8988T (cell line): ENCODE data around the gene HAUS2.
"Not testable (repeated sequence)": the region's sequence is repeated elsewhere in the genome, so short reads cannot be mapped to it uniquely, and the experiment has no call there.

Experiments used
- DNase-seq: peaks from one replicate; pipeline ENCODE4 v3.0.0; 2011

The HAUS2 gene

GRCh38 chr15:42576040-42576594, 27.5 kb downstream of the HAUS2 start:
- DNase-seq = no peak

GRCh38 chr15:42576776-42577175, 28.1 kb downstream of the HAUS2 start:
- no peak for DNase-seq

GRCh38 chr15:42577514-42578031, 28.9 kb downstream of the HAUS2 start:
- no peak for DNase-seq

- DNase-seq = no peak
Measured at GRCh38 chr15:42578984-42579537, 30.4 kb downstream of the HAUS2 start.

GRCh38 chr15:42581272-42581730, 32.7 kb downstream of the HAUS2 start:
- peak; percentile 51 for DNase-seq

GRCh38 chr15:42582569-42583375, 34.1 kb downstream of the HAUS2 start:
- DNase-seq = no peak

GRCh38 chr15:42584031-42584765, 35.6 kb downstream of the HAUS2 start:
- no peak for DNase-seq

- DNase-seq = no peak
Measured at GRCh38 chr15:42590619-42591237, 42.1 kb downstream of the HAUS2 start.

- no peak for DNase-seq
Measured at GRCh38 chr15:42591238-42591934, 42.7 kb downstream of the HAUS2 start.

GRCh38 chr15:42592716-42593115, 44.1 kb downstream of the HAUS2 start:
- DNase-seq = no peak

GRCh38 chr15:42593143-42593542, 44.5 kb downstream of the HAUS2 start:
- no peak for DNase-seq

- DNase-seq = no peak
Measured at GRCh38 chr15:42594095-42594494, 45.5 kb downstream of the HAUS2 start.

- no peak for DNase-seq
Measured at GRCh38 chr15:42595626-42596240, 47.1 kb downstream of the HAUS2 start.

- not testable (repeated sequence) for DNase-seq
Measured at GRCh38 chr15:42601316-42601715, 52.7 kb downstream of the HAUS2 start.

- DNase-seq = no peak
Measured at GRCh38 chr15:42602501-42602900, 53.9 kb downstream of the HAUS2 start.

GRCh38 chr15:42603978-42604377, 55.3 kb downstream of the HAUS2 start:
- DNase-seq = no peak

GRCh38 chr15:42604894-42605744, 56.5 kb downstream of the HAUS2 start:
- no peak for DNase-seq

GRCh38 chr15:42605796-42606195, 57.2 kb downstream of the HAUS2 start:
- no peak for DNase-seq

- DNase-seq = no peak
Measured at GRCh38 chr15:42608110-42608531, 59.5 kb downstream of the HAUS2 start.

- DNase-seq = no peak
Measured at GRCh38 chr15:42608752-42609488, 60.3 kb downstream of the HAUS2 start.
